Memory B cell (primary cell): Measurements from ENCODE around the gene SOD1.

Experiments
- ATAC-seq: fragments of 150-1000 bp; cut with Tn5 transposase; 2 replicates; pipeline ENCODE4 v1.10.0; 2021; ENCODE audit warnings: low read depth, mild to moderate bottlenecking, moderate library complexity
- DNase-seq, 2 donors: peaks; one replicate each; pipeline ENCODE4 v3.0.0; 2022; ENCODE audit warnings: low spot score in 2 of 2
- H3K27ac Mint-ChIP-seq: one replicate; pipeline ENCODE4 v1.8.0; 2022; ENCODE audit warnings: mild to moderate bottlenecking, moderate library complexity, mixed read lengths
- H3K27me3 Mint-ChIP-seq: one replicate; pipeline ENCODE4 v1.8.0; 2022; ENCODE audit warnings: mixed read lengths
- H3K36me3 Mint-ChIP-seq: one replicate; pipeline ENCODE4 v1.8.0; 2022; ENCODE audit warnings: mild to moderate bottlenecking, mixed read lengths
- H3K4me1 Mint-ChIP-seq: one replicate; pipeline ENCODE4 v1.8.0; 2022; ENCODE audit warnings: mixed read lengths
- H3K4me3 Mint-ChIP-seq: one replicate; pipeline ENCODE4 v1.8.0; 2022; ENCODE audit warnings: mild to moderate bottlenecking, moderate library complexity, mixed read lengths
- H3K9me3 Mint-ChIP-seq: one replicate; pipeline ENCODE4 v1.8.0; 2022; ENCODE audit warnings: mixed read lengths

SOD1 gene

DNA sequence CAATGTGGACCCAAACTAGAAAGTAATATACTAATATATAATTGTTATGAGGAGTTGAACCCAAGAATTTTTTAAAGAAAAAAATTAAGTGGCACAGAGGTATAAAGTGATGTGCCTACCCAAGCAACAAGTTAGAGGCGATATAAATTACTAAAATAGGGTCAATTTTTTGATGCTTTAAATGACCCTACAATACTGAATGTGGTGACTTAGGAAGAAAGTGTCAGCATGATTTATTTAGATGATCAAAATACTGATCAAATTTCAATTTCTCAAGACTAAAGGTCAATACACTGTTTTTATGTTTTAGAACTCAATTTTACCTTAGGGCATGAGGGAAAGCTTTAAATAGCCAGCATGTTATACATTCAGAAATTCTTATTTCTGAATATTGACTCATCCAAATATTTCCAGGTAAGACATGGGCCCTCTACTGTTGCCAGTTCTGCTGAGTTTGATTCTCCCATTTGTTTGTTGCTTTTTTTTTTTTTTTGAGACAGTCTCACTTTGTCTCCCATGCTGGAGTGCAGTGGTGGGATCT is 52.3 kb downstream of the SOD1 start:
- peaks cover 49% of the 10 kb centered on the region for H3K4me1 Mint-ChIP-seq
- no peaks in the 10 kb centered on the region for H3K9me3 Mint-ChIP-seq
- no peak for DNase-seq

DNA sequence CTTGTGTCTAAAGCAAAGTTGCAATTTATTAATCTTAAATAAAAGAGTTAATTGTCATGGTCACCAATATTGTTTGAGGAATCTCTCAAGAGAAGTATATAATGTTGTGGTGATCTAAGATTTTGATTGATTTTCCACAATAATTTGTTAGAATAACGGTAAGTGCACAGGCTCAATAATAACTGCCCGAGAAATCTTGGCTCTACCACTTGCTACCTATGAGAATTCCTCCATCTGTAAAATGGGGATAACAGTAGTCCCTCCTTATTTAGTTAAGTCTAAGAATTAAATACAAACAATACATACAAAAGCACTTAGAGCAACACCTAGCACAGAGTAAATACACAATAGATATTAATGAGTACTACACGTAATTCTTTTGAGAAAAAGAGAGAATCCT is 53.6 kb downstream of the SOD1 start:
- Mint-ChIP-seq H3K4me1 (peaks cover 51% of the 10 kb centered on the region), H3K36me3 (peaks cover 3% of the 10 kb centered on the region), H3K4me3 (no peak overlapping the region)

More for the DNA sequence above, 52.3 kb downstream of the SOD1 start:
- Mint-ChIP-seq H3K27me3 (no peaks in the 10 kb centered on the region), H3K27ac (no peak overlapping the region), H3K4me3 (peak overlapping the region; percentile 15), H3K36me3 (peaks cover 3% of the 10 kb centered on the region)
- ATAC-seq = no peak

DNA sequence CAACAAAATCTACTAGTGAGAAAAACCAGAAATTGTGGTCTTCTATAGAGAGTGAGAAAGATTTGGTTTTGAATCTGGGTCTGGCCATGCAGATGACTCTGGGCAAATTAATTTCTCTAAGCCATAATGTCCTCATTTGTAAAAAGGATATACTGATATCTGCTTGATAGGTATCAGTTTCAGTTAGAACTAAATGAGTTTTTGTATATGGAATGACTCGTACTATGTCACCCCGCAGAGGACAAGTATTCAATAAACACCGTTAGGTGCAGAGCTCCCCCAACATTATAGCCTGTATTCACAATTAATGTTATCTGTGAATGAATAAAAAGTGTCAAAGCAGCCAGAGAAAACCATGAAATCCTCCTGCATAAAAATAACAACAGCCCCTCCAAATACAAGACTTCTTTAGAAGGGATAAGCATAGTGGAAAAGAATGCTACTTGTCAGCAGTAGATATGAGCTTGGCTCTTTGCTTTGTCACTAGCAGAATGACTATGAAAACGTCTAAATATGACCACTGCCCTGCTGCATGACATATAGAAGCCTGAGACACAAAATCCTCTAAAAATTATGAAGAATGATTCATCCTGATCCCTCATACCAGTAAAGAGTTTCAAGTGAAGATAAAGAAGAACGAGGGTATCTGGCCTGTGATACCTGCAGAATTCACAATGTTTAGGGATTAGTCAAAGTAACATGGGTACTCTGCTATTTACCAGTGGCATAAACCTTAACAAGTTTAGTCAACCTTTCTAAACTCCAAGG is 54.7 kb downstream of the SOD1 start:
- Mint-ChIP-seq H3K27me3 (no peaks in the 10 kb centered on the region), H3K27ac (peak overlapping the region; percentile 85), H3K4me3 (peak overlapping the region; percentile 32), H3K9me3 (no peaks in the 10 kb centered on the region), H3K36me3 (peaks cover 3% of the 10 kb centered on the region), H3K4me1 (peaks cover 50% of the 10 kb centered on the region)
- DNase-seq (no peak), ATAC-seq (no peak)

More for the DNA sequence above, 53.6 kb downstream of the SOD1 start:
- no peaks in the 10 kb centered on the region for H3K9me3 Mint-ChIP-seq
- DNase-seq (no peak), ATAC-seq (no peak)
- no peaks in the 10 kb centered on the region for H3K27me3 Mint-ChIP-seq
- no peak overlapping the region for H3K27ac Mint-ChIP-seq

DNA sequence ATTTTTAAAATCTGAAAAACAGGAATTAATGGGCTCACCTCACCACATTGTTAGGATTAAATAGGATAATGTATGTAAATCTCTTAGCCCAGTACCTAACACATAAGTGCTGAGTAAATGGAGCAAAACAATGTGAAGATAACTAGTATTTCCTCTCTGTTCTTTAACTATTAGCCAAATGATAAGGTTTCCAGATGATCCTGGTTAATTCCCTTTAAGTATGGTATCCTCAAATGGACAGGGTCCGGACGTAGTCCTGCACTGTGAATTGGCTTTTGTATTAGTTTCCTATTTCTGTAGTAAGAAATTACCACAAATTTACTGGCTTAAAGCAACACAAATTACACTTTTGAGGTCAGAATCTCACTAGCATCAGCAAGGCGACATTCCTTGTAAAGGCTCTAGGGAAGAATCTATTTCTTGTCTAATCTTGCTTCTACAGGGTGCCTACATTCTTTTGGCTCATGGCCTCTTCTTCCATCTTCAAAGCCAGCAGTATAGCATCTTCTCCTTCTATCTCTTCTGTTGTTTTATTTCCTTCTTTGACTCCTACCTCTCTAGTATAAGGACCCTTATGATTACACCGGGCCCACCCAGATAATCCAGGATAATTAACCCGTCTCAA is 55.4 kb downstream of the SOD1 start:
- Mint-ChIP-seq H3K36me3 (peaks cover 5% of the 10 kb centered on the region), H3K27me3 (no peaks in the 10 kb centered on the region), H3K9me3 (no peaks in the 10 kb centered on the region), H3K4me1 (peaks cover 50% of the 10 kb centered on the region), H3K27ac (peak overlapping the region; percentile 85), H3K4me3 (no peak overlapping the region)
- DNase-seq = no peak
- ATAC-seq = no peak

DNA sequence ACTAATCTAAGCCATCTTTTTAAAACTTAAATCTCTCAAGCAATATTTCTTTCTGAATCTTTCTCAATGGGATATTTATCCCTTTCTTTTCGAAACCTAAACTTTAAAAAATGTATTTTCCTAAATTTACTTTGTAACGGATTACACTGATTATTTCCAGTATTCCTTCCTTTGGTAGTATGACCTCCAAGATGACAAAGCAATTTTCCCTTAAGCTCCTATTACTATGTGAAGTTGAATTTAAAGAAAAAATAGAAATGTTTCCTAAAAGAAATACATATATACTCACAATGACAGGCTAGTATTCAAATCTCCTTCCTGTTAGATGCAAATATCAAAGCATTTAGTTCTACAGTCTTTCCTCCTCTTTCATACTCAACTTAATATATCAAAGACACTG is 56.6 kb downstream of the SOD1 start:
- Mint-ChIP-seq H3K36me3 (peaks cover 6% of the 10 kb centered on the region), H3K4me3 (no peak overlapping the region), H3K27ac (peak overlapping the region; percentile 6), H3K9me3 (peaks cover 1% of the 10 kb centered on the region), H3K4me1 (peaks cover 50% of the 10 kb centered on the region), H3K27me3 (no peaks in the 10 kb centered on the region)
- DNase-seq (no peak), ATAC-seq (no peak)
